Right lobe of liver (tissue), 6 donors: Measurements from ENCODE around the gene SHLD1. TPM values are rescaled to one million over a fixed set of nuclear protein-coding genes. Genes with fewer than 3 reads are reported as not detected.

ENCODE experiments used
- ATAC-seq, 4 donors: fragments of 200-7000 bp; cut with Tn5 transposase; one replicate each; pipeline ENCODE4 v1.9.1; 2020; ENCODE audit warnings: mild to moderate bottlenecking in 4 of 4, moderate library complexity in 4 of 4
- DNase-seq, 3 donors: peaks; one replicate each; pipeline ENCODE4 v3.0.0-alpha.2; 2020
- H3K27ac ChIP-seq, 3 donors: fragments of 200-600 bp; one replicate each; pipeline ENCODE4 v1.8.0; 2022
- H3K27me3 ChIP-seq, 2 donors: fragments of 200-600 bp; one replicate each; pipeline ENCODE4 v1.8.0; 2022
- H3K36me3 ChIP-seq, 4 donors: fragments of 200-600 bp; sonication (generic) in 1 of 4; one replicate each; pipeline versions ENCODE4 v1.5.1 to v1.8.0; 2017 to 2022; ENCODE audit warnings: control low read depth in 1 of 4
- H3K4me1 ChIP-seq, 4 donors: fragments of 200-600 bp; sonication (generic) in 1 of 4; one replicate each; pipeline versions ENCODE4 v1.5.1 to v1.8.0; 2017 to 2022; ENCODE audit warnings: control low read depth in 1 of 4
- H3K4me3 ChIP-seq, 3 donors: fragments of 200-600 bp; one replicate each; pipeline ENCODE4 v1.8.0; 2022
- H3K9me3 ChIP-seq, 4 donors: fragments of 200-600 bp; sonication (generic) in 1 of 4; one replicate each; pipeline versions ENCODE4 v1.5.1 to v1.8.0; 2017 to 2022; ENCODE audit warnings: control low read depth in 1 of 4
- CTCF ChIP-seq, 4 donors: fragments of 200-600 bp in 3 of 4; fragments of 450-650 bp in 1 of 4; IDR thresholded peaks; one replicate each; pipeline versions ENCODE4 v1.5.1 to v1.8.0; 2016 to 2022; ENCODE audit warnings: antibody characterized with exemption in 4 of 4, mild to moderate bottlenecking in 2 of 4
- POLR2A ChIP-seq: fragments of 450-650 bp; IDR thresholded peaks from one replicate; pipeline ENCODE4 v1.6.1; 2017; ENCODE audit warnings: antibody characterized with exemption, mild to moderate bottlenecking
- WGBS: methylation state at CpG from one replicate; pipeline ENCODE4 v1.1.6; 2018; ENCODE audit warnings: low coverage, low lambda C conversion rate; ENCODE audit not compliant: insufficient coverage; ENCODE audit errors: missing lambda C conversion rate; 5-methylcytosine and 5-hydroxymethylcytosine counted together
- intact Hi-C, 2 donors: fragments of 100-400 bp; cut with DNase I; formaldehyde crosslinking; loops; one replicate each; pipeline versions ENCODE4 v1.11.2 to v1.14.1; 2022
- total RNA-seq, 6 experiments: library from RNA; depleted of rRNA in 2 of 6; stranded (reverse); fragments of >200 nt in 2 of 6; fragmentation: NEBNext Ultra II Directional in 3 of 6; extraction: Animal tissue kit (Norgen Biotek cat#: 25700) in 3 of 6; gene quantifications; one replicate each; pipeline versions ENCODE4 v1.1.0 to v1.2.4, GENCODE V29; 2016 to 2023
- donor health status: DM: no; HTN: yes; CAD: no.
- donor health status: DM: no; HTN: no; CAD: no.
- donor health status: DM: no; HTN: no; CAD: no.
- donor health status: DM: no; HTN: yes; CAD: no.
- donor health status: DM: no; HTN: yes; CAD: no.

Gene SHLD1
- total RNA-seq, 6 experiments from 2014 or later: 0.69 to 1.9 (median 1.4) TPM; not detected in 1

GRCh38 chr20:5767493-5768098 lies 17.4 kb downstream of the SHLD1 start:
- ATAC-seq: no peak

GRCh38 chr20:5770231-5770986 lies 20.2 kb downstream of the SHLD1 start:
- intact Hi-C loops: no loop called here
- Histone ChIP-seq H3K4me3 (no peak overlapping the region), H3K9me3 (no peaks in the 10 kb centered on the region), H3K36me3 (peaks cover 0 to 4% (median 1%) of the 10 kb centered on the region in 4 donors), H3K4me1 (peaks cover 0 to 10% (median 4%) of the 10 kb centered on the region in 4 donors), H3K27me3 (no peaks in the 10 kb centered on the region), H3K27ac (no peak overlapping the region)
- 72% methylated on average over 2 of the region's 3 CpGs for WGBS
- TF ChIP-seq CTCF (IDR thresholded peaks at IDR 0.05) (no peak), POLR2A (no peak)
- DNase-seq (no peak), ATAC-seq (no peak)

More at GRCh38 chr20:5767493-5768098, 17.4 kb downstream of the SHLD1 start:
- H3K27ac ChIP-seq: no peak overlapping the region
- H3K9me3 ChIP-seq: no peaks in the 10 kb centered on the region
- no peaks in the 10 kb centered on the region for H3K27me3 ChIP-seq
- no peak for DNase-seq
- WGBS: 86% methylated on average over 9 of the region's 9 CpGs
- intact Hi-C loops: no loop called here
- no peaks in the 10 kb centered on the region for H3K36me3 ChIP-seq
- no peak overlapping the region for H3K4me3 ChIP-seq
- no peak for TF ChIP-seq CTCF (IDR thresholded peaks at IDR 0.05)
- peaks cover 0 to 10% (median 4%) of the 10 kb centered on the region in 4 donors for H3K4me1 ChIP-seq

- intact Hi-C loops: no loop called here
- H3K36me3 ChIP-seq: peaks cover 0 to 4% (median 1%) of the 10 kb centered on the region in 4 donors
- DNase-seq: no peak
- TF ChIP-seq CTCF (IDR thresholded peaks at IDR 0.05) (no peak), POLR2A (no peak)
- H3K27me3 ChIP-seq: no peaks in the 10 kb centered on the region
- no peak for ATAC-seq
- no peaks in the 10 kb centered on the region for H3K9me3 ChIP-seq
- peaks cover 0 to 8% (median 3%) of the 10 kb centered on the region in 4 donors for H3K4me1 ChIP-seq
- 90% methylated on average over 1 of the region's 1 CpG for WGBS
- H3K4me3 ChIP-seq: no peak overlapping the region
- H3K27ac ChIP-seq: no peak overlapping the region
Observed at GRCh38 chr20:5770987-5771318, 20.8 kb downstream of the SHLD1 start.

- Histone ChIP-seq H3K4me1 (no peaks in the 10 kb centered on the region), H3K9me3 (no peaks in the 10 kb centered on the region), H3K27ac (no peak overlapping the region), H3K36me3 (peaks cover 0 to 4% (median 1%) of the 10 kb centered on the region in 4 donors), H3K4me3 (no peak overlapping the region), H3K27me3 (no peaks in the 10 kb centered on the region)
- ATAC-seq: no peak
- WGBS: 80% methylated on average over 5 of the region's 5 CpGs
- intact Hi-C loops: no loop called here
- DNase-seq: no peak
- no peak for TF ChIP-seq POLR2A
- TF ChIP-seq CTCF (IDR thresholded peaks at IDR 0.05): no peak
Observed at GRCh38 chr20:5772704-5773103, 22.5 kb downstream of the SHLD1 start.
